PC-9 (cell line): Measurements from ENCODE around the gene AAK1. TPM values are rescaled to one million over a fixed set of nuclear protein-coding genes. Genes with fewer than 3 reads are reported as not detected.

Experiments
- Bru-seq: library from RNA; stranded (reverse); fragments of 400-500 nt; gene quantifications from one replicate; lab custom pipeline; 2021; lab: Mats Ljungman, UMichigan
- BruChase-seq, 2 experiments: library from RNA; stranded (reverse); fragments of 400-500 nt; gene quantifications; one replicate each; lab custom pipeline; 2021; lab: Mats Ljungman, UMichigan
- BruUV-seq: library from RNA; stranded (reverse); fragments of 400-500 nt; replicated peaks from 2 replicates; lab custom pipeline; 2021; lab: Mats Ljungman, UMichigan
- CTCF ChIA-PET: fragments of 300-600 bp; sonication (Branson Sonifier 250); formaldehyde crosslinking; loops from one replicate; lab custom pipeline; 2022; ENCODE audit warnings: antibody characterized with exemption; lab: Charles Lee
- POLR2A ChIA-PET: fragments of 300-600 bp; sonication (Branson Sonifier 250); formaldehyde crosslinking; loops from one replicate; lab custom pipeline; 2022; ENCODE audit warnings: antibody characterized with exemption; ENCODE audit not compliant: unreplicated experiment; lab: Charles Lee
- DNase-seq, 2 experiments: peaks; one replicate each; pipeline versions ENCODE4 v3.0.0 to v3.0.0-alpha.2; 2015 to 2022; ENCODE audit warnings: mixed read lengths in 1 of 2
- H2AFZ ChIP-seq: fragments of 200-600 bp; sonication (generic); 2 replicates; pipeline ENCODE4 v1.8.1; 2017; ENCODE audit warnings: antibody characterized with exemption
- H3F3A ChIP-seq: fragments of 200-600 bp; sonication (generic); 2 replicates; pipeline ENCODE4 v1.8.1; 2017; ENCODE audit warnings: antibody characterized with exemption, mild to moderate bottlenecking, low read depth; ENCODE audit not compliant: insufficient read depth
- H3K27ac ChIP-seq: fragments of 200-600 bp; sonication (generic); 2 replicates; pipeline ENCODE4 v1.6.1; 2016; ENCODE audit warnings: mixed run types
- H3K27me3 ChIP-seq: fragments of 200-600 bp; sonication (generic); 2 replicates; pipeline ENCODE4 v1.6.1; 2016; ENCODE audit warnings: low read depth, mixed run types; ENCODE audit not compliant: insufficient read depth
- H3K36me3 ChIP-seq: fragments of 200-600 bp; sonication (generic); 2 replicates; pipeline ENCODE4 v1.6.1; 2016; ENCODE audit warnings: low read depth, mixed run types
- H3K4me1 ChIP-seq: fragments of 200-600 bp; sonication (generic); replicated peaks from 2 replicates; pipeline ENCODE4 v1.6.1; 2016; ENCODE audit warnings: mixed run types; ENCODE audit not compliant: insufficient read depth
- H3K4me2 ChIP-seq: fragments of 200-600 bp; sonication (generic); 2 replicates; pipeline ENCODE4 v1.6.1; 2017; ENCODE audit warnings: mixed run types
- H3K4me3 ChIP-seq: fragments of 200-600 bp; sonication (generic); 2 replicates; pipeline ENCODE4 v1.6.1; 2016; ENCODE audit warnings: mixed run types
- H3K79me2 ChIP-seq: fragments of 200-600 bp; sonication (generic); 2 replicates; pipeline ENCODE4 v1.6.1; 2017; ENCODE audit warnings: low read depth, mixed run types
- H3K9me2 ChIP-seq: fragments of 200-600 bp; sonication (generic); 2 replicates; pipeline ENCODE4 v1.8.1; 2017; ENCODE audit warnings: mild to moderate bottlenecking; ENCODE audit not compliant: insufficient read depth
- H3K9me3 ChIP-seq: fragments of 200-600 bp; sonication (generic); 2 replicates; pipeline ENCODE4 v1.8.1; 2016; ENCODE audit warnings: low read depth; ENCODE audit not compliant: insufficient read depth
- H4K20me1 ChIP-seq: fragments of 200-600 bp; sonication (generic); 2 replicates; pipeline ENCODE4 v1.8.1; 2017; ENCODE audit not compliant: insufficient read depth
- EZH2 ChIP-seq: fragments of 200-600 bp; sonication (generic); IDR thresholded peaks from 2 replicates; pipeline ENCODE4 v1.8.0; 2017; ENCODE audit warnings: antibody characterized with exemption, low read depth
- intact Hi-C: fragments of 100-400 bp; cut with micrococcal nuclease; formaldehyde crosslinking; loops from one replicate; pipeline ENCODE4 v1.10.0; 2022; ENCODE audit not compliant: unreplicated experiment
- long read RNA-seq: library from polyadenylated mRNA; stranded (forward); transcript quantifications from one replicate; pipeline ENCODE4 v2.0.0, GENCODE V29; 2022
- total RNA-seq: library from RNA; stranded (reverse); gene quantifications from 2 replicates; pipeline ENCODE4 v1.2.3, GENCODE V29; 2021
- TF ChIP-seq, protein P1 (sequence below): fragments of 200-600 bp; sonication (generic); conservative IDR thresholded peaks from 2 replicates; pipeline ENCODE4 v1.6.1; 2017; ENCODE audit warnings: mixed run types, antibody characterized with exemption, mild to moderate bottlenecking, moderate library complexity

Gene AAK1
- total RNA-seq, result 50.3 and 66.6 TPM in 2 replicates
- percentile 85 among the genes with signal in this experiment for Bru-seq, nascent RNA
- percentile 79 among the genes with signal in this experiment for BruChase-seq, experiment 1, labeled RNA remaining after a 2-hour chase
- percentile 74 among the genes with signal in this experiment for BruChase-seq, experiment 2, labeled RNA remaining after a 6-hour chase
- long read RNA-seq, transcript AAK1-208 (2 exons, 453 nt), result major isoform, 38 of 61 reads
- long read RNA-seq, partial matches to known transcripts, result 0 of 61 reads
- long read RNA-seq, other reads (novel, unspliced or antisense), result 23 of 61 reads

DNA sequence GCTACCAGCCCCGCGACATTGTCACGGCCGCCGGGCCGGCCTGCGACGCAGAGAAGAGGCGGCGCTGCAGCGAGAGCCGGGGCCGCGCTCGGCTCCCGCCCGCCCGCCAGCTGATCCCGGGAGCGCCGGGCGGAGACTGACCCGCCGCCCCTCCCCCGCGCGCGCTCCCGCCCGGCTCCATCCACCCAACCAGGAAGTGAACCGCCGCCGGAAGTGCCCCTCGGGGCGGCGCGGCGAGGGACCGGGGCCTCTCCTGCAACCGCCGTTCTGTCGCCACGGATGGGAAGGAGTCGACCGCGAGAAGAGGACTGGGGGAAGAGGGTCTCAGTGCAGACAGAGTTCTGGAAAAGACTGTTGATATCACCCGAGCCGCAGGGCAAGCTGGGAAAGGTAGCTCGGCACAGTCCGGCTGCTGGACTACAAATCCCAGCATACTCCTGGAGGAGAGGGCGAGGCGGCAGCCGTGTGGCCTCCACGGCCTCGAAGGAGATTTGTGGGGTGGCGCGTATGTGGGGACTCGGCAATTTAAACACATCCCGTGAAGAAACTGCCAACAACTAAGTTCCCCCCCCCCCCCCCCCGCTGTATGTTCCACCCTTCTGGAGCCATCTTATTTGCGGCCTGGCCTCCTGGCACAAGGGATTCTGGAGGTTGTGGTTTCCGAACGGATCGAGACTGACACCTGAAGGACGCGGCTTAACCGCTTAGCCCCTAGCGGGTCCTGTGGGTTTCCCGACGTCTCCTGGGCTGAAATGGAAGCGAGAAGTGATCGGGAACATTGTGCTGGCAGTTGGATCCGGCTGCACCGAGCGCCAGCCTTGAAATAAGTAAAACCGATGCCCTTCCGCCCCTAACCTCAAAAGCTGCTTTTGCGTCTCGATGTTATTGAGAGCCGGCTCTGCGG lies at the start of gene AAK1:
AAK1 (minus strand) TSS at position 138 of the 904 bp plus-strand sequence. CDS start 699 bp downstream, outside the sequence.
- Histone ChIP-seq H3K27me3 (no peaks in the 10 kb centered on the region), H3K36me3 (peaks cover 4% of the 10 kb centered on the region; the same call in 1 of the 2 replicates), H3K4me2 (peak within 1 kb of the TSS; percentile 95), H3K9me3 (no peaks in the 10 kb centered on the region), H3K9me2 (no peaks in the 10 kb centered on the region), H3K4me3 (peak within 1 kb of the TSS; percentile 86), H3F3A (peaks cover 16% of the 10 kb centered on the region; the same call in 1 of the 2 replicates), H3K79me2 (peaks cover 60% of the 10 kb centered on the region), H3K4me1 (peaks cover 48% of the 10 kb centered on the region), H2AFZ (peak within 1 kb of the TSS; percentile 91), H4K20me1 (peaks cover 16% of the 10 kb centered on the region; the same call in 1 of the 2 replicates), H3K27ac (peak within 1 kb of the TSS; percentile 90)
- CTCF ChIA-PET, result no interaction called here
- POLR2A ChIA-PET, result interaction anchor here (0.9 kb wide), 1 partner anchor 208 kb away, joined by 20 read pairs; no protein-coding TSS in a partner anchor
- peak; percentile 73 to 86 for DNase-seq
- no peak for TF ChIP-seq EZH2
- TF ChIP-seq, protein P1, sequence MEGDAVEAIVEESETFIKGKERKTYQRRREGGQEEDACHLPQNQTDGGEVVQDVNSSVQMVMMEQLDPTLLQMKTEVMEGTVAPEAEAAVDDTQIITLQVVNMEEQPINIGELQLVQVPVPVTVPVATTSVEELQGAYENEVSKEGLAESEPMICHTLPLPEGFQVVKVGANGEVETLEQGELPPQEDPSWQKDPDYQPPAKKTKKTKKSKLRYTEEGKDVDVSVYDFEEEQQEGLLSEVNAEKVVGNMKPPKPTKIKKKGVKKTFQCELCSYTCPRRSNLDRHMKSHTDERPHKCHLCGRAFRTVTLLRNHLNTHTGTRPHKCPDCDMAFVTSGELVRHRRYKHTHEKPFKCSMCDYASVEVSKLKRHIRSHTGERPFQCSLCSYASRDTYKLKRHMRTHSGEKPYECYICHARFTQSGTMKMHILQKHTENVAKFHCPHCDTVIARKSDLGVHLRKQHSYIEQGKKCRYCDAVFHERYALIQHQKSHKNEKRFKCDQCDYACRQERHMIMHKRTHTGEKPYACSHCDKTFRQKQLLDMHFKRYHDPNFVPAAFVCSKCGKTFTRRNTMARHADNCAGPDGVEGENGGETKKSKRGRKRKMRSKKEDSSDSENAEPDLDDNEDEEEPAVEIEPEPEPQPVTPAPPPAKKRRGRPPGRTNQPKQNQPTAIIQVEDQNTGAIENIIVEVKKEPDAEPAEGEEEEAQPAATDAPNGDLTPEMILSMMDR, result no peak
- BruUV-seq, result no TSS peak
- intact Hi-C loops, result loop anchor here (1.0 to 5.0 kb wide), 4 partner anchors 27 to 257 kb away; partner anchors contain the start of gene GFPT1

DNA sequence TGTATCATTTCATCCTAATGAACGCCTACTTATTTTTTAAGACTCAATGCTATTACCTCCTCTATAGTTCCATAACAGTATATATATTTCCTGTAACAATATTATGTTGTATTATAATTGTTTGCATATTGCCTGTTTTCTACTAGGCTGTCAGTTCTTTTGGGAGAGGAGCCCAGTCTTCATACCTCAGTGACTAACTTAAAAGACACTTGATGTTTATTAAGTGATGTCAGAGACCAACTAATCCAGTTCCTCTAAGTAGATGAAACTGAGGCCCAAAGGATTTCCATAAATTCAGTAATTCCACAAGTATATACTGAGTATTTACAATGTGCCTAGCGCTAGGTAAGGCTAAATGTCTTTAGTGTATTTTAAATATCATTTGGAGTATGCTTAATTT lies 48.9 kb upstream of the AAK1 start:
- CTCF ChIA-PET, result no interaction called here
- TF ChIP-seq EZH2, result no peak
- TF ChIP-seq, protein P1, result no peak
- H3K9me2 ChIP-seq, result no peaks in the 10 kb centered on the region
- H3K27ac ChIP-seq, result no peak overlapping the region
- POLR2A ChIA-PET, result no interaction called here
- no peaks in the 10 kb centered on the region for H3K79me2 ChIP-seq
- no peaks in the 10 kb centered on the region for H3K36me3 ChIP-seq
- no TSS peak for BruUV-seq
- no peaks in the 10 kb centered on the region for H3K27me3 ChIP-seq
- H3F3A ChIP-seq, result peaks cover 28% of the 10 kb centered on the region
- intact Hi-C loops, result no loop called here
- DNase-seq, result peak in 1 of 2 experiments; percentile 72
- peaks cover 43% of the 10 kb centered on the region for H3K4me1 ChIP-seq
- H3K4me2 ChIP-seq, result peak overlapping the region; percentile 11; the same call in 1 of the 2 replicates
- no peak overlapping the region for H2AFZ ChIP-seq
- H4K20me1 ChIP-seq, result no peaks in the 10 kb centered on the region
- H3K4me3 ChIP-seq, result no peak overlapping the region
- H3K9me3 ChIP-seq, result no peaks in the 10 kb centered on the region

DNA sequence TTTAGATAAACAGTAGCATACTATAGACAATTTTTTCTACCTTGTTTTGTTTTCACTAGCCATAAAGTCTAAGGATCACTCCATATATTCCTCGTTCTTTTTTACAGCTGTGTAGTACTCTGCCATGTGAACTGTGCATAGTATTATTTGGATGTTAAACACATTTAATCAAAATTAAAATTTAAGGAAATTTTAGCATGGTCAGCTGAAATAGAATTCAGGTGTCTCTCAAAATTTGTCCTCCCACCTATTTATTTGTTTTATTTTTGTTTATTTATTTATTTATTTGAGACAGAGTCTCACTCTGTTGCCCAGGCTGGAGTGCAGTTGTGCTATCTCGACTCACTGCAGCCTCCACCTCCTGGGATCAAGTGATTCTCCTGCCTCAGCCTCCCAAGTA lies 46.4 kb upstream of the AAK1 start:
- Histone ChIP-seq H3K9me3 (no peaks in the 10 kb centered on the region), H2AFZ (no peak overlapping the region), H3K4me1 (peaks cover 22% of the 10 kb centered on the region), H3K27me3 (no peaks in the 10 kb centered on the region), H3K9me2 (no peaks in the 10 kb centered on the region), H3K4me2 (no peak overlapping the region), H4K20me1 (no peaks in the 10 kb centered on the region), H3K4me3 (no peak overlapping the region), H3K79me2 (no peaks in the 10 kb centered on the region), H3K36me3 (no peaks in the 10 kb centered on the region), H3K27ac (no peak overlapping the region), H3F3A (peaks cover 9% of the 10 kb centered on the region)
- ChIA-PET CTCF (no interaction called here), POLR2A (no interaction called here)
- DNase-seq, result no peak
- no TSS peak for BruUV-seq
- intact Hi-C loops, result no loop called here
- TF ChIP-seq, protein P1, result no peak
- TF ChIP-seq EZH2, result no peak
